Caco-2 (cell line): ENCODE measurements around the gene RNF207. TPM values are rescaled to one million over a fixed set of nuclear protein-coding genes. Genes with fewer than 3 reads are reported as not detected.

Source experiments
- BruUV-seq: library from RNA; stranded (reverse); fragments of 400-500 nt; replicated peaks from 2 replicates; lab custom pipeline; 2021; lab: Mats Ljungman, UMichigan
- CTCF ChIA-PET: fragments of 300-600 bp; sonication (Branson Sonifier 250); formaldehyde crosslinking; loops from one replicate; lab custom pipeline; 2022; ENCODE audit warnings: antibody characterized with exemption; lab: Charles Lee
- POLR2A ChIA-PET: fragments of 300-600 bp; sonication (Branson Sonifier 250); formaldehyde crosslinking; loops from one replicate; lab custom pipeline; 2022; ENCODE audit warnings: antibody characterized with exemption; lab: Charles Lee
- DNase-seq, 2 experiments: peaks; one replicate each; pipeline versions ENCODE4 v3.0.0 to v3.0.0-alpha.2; 2020 to 2022
- H3K27me3 ChIP-seq: replicated peaks from 2 replicates; pipeline ENCODE4 v1.6.0; 2011; ENCODE audit warnings: low read length; ENCODE audit not compliant: control insufficient read depth, insufficient read depth
- H3K36me3 ChIP-seq: 2 replicates; pipeline ENCODE4 v1.5.1; 2011; ENCODE audit warnings: low read length; ENCODE audit not compliant: control insufficient read depth, insufficient read depth
- H3K4me1 ChIP-seq: fragments of 250-450 bp; sonication (Bioruptor Pico); 2 replicates; pipeline ENCODE4 v1.5.1; 2020; ENCODE audit warnings: mild to moderate bottlenecking
- H3K4me3 ChIP-seq: 2 replicates; pipeline ENCODE4 v1.5.1; 2011; ENCODE audit warnings: low read depth, mild to moderate bottlenecking, control low read depth, low read length
- H3K9me3 ChIP-seq: fragments of 250-450 bp; sonication (Bioruptor Pico); 2 replicates; pipeline ENCODE4 v1.5.1; 2020; ENCODE audit warnings: mild to moderate bottlenecking, moderate library complexity
- H3K27ac Mint-ChIP-seq: one replicate; pipeline ENCODE4 v1.8.0; 2022; ENCODE audit warnings: mixed read lengths; ENCODE audit not compliant: unreplicated experiment
- H3K27me3 Mint-ChIP-seq: one replicate; pipeline ENCODE4 v1.8.0; 2022; ENCODE audit warnings: mixed read lengths; ENCODE audit not compliant: insufficient read depth, unreplicated experiment
- H3K36me3 Mint-ChIP-seq: one replicate; pipeline ENCODE4 v1.8.0; 2022; ENCODE audit warnings: mild to moderate bottlenecking, mixed read lengths; ENCODE audit not compliant: insufficient read depth, unreplicated experiment
- H3K4me1 Mint-ChIP-seq: one replicate; pipeline ENCODE4 v1.8.0; 2022; ENCODE audit warnings: low read depth, mixed read lengths; ENCODE audit not compliant: unreplicated experiment
- H3K4me3 Mint-ChIP-seq: one replicate; pipeline ENCODE4 v1.8.0; 2022; ENCODE audit warnings: mild to moderate bottlenecking, moderate library complexity, mixed read lengths; ENCODE audit not compliant: unreplicated experiment
- H3K9me3 Mint-ChIP-seq: one replicate; pipeline ENCODE4 v1.8.0; 2022; ENCODE audit warnings: mixed read lengths; ENCODE audit not compliant: unreplicated experiment
- intact Hi-C: fragments of 100-400 bp; cut with micrococcal nuclease; formaldehyde crosslinking; loops from one replicate; pipeline ENCODE4 v1.10.0; 2022; ENCODE audit not compliant: unreplicated experiment
- total RNA-seq: library from RNA; stranded (reverse); gene quantifications from 2 replicates; pipeline ENCODE4 v1.2.3, GENCODE V29; 2022
- TF ChIP-seq, protein P1 (sequence below), 2 experiments: fragments of 200-600 bp in 1 of 2; IDR thresholded peaks; 1 replicate in 1 of 2; 2 replicates in 1 of 2; pipeline versions ENCODE4 v1.5.1 to v1.8.0; 2011 to 2022; ENCODE audit warnings: antibody characterized with exemption in 1 of 2, control low read depth in 1 of 2, inconsistent platforms in 1 of 2, low read depth in 1 of 2, low read length in 1 of 2, mild to moderate bottlenecking in 1 of 2, moderate library complexity in 1 of 2; ENCODE audit not compliant: insufficient read depth in 1 of 2, severe bottlenecking in 1 of 2, unreplicated experiment in 1 of 2

The RNF207 gene
- total RNA-seq, 1 experiment from 2014 or later: 27.4 TPM

DNA sequence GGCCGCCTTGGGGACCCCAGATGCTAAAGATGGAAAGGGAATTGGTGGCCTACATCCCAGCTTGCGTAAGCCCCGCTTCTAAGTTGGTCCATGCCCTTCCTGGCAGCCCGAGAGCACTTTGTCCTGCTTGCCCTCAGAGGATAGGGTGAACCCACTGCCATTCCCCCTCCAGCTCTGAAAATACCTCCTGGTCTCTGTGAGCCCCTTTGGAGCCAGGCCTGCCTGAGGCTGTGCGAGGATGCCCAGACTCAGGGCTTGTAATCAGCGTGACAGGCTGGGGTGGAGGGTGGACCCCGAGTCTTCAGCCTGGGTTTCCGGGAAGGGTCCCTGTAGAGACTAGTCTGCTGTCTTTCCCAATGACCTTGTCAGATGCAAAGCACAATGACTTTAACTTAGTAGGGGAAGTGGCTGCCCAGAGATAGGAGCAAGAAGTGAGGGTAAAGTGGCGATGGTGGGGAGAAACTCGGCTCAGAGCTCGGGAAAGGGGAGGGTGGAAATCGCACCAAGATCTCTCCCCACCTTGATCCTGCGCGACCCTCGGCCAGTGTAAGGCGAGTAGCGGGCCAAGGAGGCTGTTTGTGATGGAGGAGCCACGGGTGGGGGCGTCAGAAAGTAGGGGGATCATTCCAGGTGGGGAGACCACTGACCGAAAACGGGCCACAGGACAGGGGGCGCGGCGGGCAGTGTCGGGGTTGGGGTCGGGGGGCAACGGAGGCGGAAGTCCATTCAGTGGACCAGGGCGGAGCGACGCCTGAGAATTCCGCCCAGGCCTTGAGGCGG is 35.4 kb downstream of the RNF207 start:
- ChIA-PET POLR2A (no interaction called here), CTCF (no interaction called here)
- no peaks in the 10 kb centered on the region for H3K9me3 Mint-ChIP-seq
- no peak for DNase-seq
- H3K36me3 Mint-ChIP-seq: no peaks in the 10 kb centered on the region
- intact Hi-C loops: no loop called here
- no TSS peak for BruUV-seq
- H3K4me3 ChIP-seq: no peak overlapping the region
- no peaks in the 10 kb centered on the region for H3K9me3 ChIP-seq
- no peaks in the 10 kb centered on the region for H3K27me3 ChIP-seq
- H3K4me1 ChIP-seq: 0 out of 2 replicates have a peak, but pooled peaks cover 10% of the 10 kb centered on the region
- TF ChIP-seq, protein P1, sequence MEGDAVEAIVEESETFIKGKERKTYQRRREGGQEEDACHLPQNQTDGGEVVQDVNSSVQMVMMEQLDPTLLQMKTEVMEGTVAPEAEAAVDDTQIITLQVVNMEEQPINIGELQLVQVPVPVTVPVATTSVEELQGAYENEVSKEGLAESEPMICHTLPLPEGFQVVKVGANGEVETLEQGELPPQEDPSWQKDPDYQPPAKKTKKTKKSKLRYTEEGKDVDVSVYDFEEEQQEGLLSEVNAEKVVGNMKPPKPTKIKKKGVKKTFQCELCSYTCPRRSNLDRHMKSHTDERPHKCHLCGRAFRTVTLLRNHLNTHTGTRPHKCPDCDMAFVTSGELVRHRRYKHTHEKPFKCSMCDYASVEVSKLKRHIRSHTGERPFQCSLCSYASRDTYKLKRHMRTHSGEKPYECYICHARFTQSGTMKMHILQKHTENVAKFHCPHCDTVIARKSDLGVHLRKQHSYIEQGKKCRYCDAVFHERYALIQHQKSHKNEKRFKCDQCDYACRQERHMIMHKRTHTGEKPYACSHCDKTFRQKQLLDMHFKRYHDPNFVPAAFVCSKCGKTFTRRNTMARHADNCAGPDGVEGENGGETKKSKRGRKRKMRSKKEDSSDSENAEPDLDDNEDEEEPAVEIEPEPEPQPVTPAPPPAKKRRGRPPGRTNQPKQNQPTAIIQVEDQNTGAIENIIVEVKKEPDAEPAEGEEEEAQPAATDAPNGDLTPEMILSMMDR (IDR thresholded peaks at IDR 0.05; ENCODE audit: insufficient read depth in 1 of 2, low read depth in 1 of 2, low read length in 1 of 2, severe bottlenecking in 1 of 2, unreplicated experiment in 1 of 2): no peak
- peaks cover 5% of the 10 kb centered on the region for H3K4me1 Mint-ChIP-seq
- peak overlapping the region; percentile 53 for H3K4me3 Mint-ChIP-seq
- H3K27ac Mint-ChIP-seq: no peak overlapping the region
- no peaks in the 10 kb centered on the region for H3K36me3 ChIP-seq
- H3K27me3 Mint-ChIP-seq: peaks cover 7% of the 10 kb centered on the region

DNA sequence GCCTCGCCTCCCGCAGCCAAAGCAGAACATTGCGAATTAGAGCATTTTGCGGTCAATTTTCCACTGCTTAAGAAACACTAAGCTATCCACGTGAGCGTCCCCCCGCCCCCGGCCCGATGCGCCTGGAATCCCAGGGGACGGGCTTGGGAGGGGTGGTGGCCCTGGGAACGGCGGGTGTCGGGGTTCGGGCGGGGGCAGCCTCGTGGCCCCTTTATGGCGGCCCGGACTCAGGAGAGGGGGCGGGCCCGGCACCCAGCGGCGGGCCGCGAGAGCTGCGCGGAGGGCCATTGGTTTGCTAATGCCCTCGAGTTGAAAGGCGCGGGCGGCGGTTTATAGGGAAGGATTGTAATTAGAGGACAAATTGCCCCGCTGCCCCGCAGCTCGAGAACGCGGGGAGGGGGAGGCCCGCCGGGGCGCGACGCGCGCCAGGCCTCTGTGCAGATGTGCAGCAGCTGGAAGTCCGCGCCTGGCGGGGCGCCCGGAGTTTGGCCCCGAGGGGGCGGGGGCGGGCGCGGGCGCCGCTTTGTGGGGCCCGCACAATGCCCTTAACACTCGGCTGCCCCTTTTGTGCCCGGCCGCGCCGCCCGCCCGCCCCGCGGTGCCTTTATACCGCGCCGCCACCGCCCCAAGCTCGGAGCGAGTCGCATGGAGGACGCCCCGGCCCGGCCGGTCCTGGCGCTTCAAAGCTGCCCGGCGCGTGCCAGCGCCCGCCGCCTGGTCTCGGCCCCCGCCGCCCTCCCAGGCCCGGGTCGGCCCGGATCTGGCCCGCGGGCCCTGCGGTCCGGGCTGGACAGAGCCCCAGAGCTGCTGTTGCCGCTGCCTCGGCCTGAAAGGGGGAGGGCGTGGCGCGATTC is 36.2 kb downstream of the RNF207 start:
- POLR2A ChIA-PET: no interaction called here
- no peak overlapping the region for H3K27ac Mint-ChIP-seq

More for the DNA sequence above, 36.2 kb downstream of the RNF207 start:
- H3K36me3 ChIP-seq: no peaks in the 10 kb centered on the region
- H3K4me3 Mint-ChIP-seq: no peak overlapping the region
- no peaks in the 10 kb centered on the region for H3K27me3 ChIP-seq
- H3K4me1 ChIP-seq: 0 out of 2 replicates have a peak, but pooled peaks cover 17% of the 10 kb centered on the region
- intact Hi-C loops: no loop called here
- H3K4me1 Mint-ChIP-seq: peaks cover 5% of the 10 kb centered on the region
- TF ChIP-seq, protein P1 (IDR thresholded peaks at IDR 0.05; ENCODE audit: insufficient read depth in 1 of 2, low read depth in 1 of 2, low read length in 1 of 2, severe bottlenecking in 1 of 2, unreplicated experiment in 1 of 2): no peak
- no TSS peak for BruUV-seq
- H3K27me3 Mint-ChIP-seq: peaks cover 7% of the 10 kb centered on the region
- no peak overlapping the region for H3K4me3 ChIP-seq
- H3K9me3 Mint-ChIP-seq: no peaks in the 10 kb centered on the region
- peaks cover 5% of the 10 kb centered on the region for H3K36me3 Mint-ChIP-seq
- no peak for DNase-seq
- H3K9me3 ChIP-seq: no peaks in the 10 kb centered on the region
- CTCF ChIA-PET: interaction anchor here (0.6 kb wide), 1 partner anchor 9 kb away, joined by 8 read pairs; no protein-coding TSS in a partner anchor
